ENCODE data around the gene PLA2G4E.

Gene PLA2G4E, protein sequence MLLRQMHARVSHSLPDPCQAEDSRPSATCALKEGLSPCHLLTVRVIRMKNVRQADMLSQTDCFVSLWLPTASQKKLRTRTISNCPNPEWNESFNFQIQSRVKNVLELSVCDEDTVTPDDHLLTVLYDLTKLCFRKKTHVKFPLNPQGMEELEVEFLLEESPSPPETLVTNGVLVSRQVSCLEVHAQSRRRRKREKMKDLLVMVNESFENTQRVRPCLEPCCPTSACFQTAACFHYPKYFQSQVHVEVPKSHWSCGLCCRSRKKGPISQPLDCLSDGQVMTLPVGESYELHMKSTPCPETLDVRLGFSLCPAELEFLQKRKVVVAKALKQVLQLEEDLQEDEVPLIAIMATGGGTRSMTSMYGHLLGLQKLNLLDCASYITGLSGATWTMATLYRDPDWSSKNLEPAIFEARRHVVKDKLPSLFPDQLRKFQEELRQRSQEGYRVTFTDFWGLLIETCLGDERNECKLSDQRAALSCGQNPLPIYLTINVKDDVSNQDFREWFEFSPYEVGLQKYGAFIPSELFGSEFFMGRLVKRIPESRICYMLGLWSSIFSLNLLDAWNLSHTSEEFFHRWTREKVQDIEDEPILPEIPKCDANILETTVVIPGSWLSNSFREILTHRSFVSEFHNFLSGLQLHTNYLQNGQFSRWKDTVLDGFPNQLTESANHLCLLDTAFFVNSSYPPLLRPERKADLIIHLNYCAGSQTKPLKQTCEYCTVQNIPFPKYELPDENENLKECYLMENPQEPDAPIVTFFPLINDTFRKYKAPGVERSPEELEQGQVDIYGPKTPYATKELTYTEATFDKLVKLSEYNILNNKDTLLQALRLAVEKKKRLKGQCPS

DNA sequence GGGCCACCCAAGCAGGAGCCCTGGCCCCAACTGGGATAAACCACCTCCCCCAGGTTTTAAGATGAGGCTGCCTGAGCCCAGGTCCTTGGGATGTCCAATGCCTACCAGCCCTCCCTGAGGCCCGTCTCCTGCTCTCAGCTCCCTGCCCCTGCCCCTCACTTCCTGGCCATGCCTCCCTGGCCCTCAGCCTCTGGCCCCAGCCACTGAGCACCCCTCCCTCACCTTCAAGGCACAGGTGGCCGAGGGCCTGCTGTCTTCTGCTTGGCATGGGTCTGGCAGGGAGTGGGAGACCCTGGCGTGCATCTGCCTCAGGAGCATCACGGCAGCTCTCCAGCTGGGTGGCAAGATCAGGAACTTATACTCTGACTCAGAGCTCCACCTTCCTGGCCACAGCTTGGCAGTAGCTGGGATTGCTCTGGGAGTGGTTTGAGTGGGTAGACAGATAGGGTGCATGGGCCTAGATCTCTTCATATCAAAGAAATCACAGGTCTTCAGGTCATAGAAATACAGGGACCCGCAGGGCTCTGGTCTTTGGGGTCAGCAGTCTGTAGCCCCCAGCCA, at the start of gene PLA2G4E:
TSS of gene PLA2G4E (minus strand) at position 330 of the 561 bp plus-strand sequence. CDS start at position 318, 12 bp downstream.
- no peak for DNase-seq (ENCODE audit: low spot score)

DNA sequence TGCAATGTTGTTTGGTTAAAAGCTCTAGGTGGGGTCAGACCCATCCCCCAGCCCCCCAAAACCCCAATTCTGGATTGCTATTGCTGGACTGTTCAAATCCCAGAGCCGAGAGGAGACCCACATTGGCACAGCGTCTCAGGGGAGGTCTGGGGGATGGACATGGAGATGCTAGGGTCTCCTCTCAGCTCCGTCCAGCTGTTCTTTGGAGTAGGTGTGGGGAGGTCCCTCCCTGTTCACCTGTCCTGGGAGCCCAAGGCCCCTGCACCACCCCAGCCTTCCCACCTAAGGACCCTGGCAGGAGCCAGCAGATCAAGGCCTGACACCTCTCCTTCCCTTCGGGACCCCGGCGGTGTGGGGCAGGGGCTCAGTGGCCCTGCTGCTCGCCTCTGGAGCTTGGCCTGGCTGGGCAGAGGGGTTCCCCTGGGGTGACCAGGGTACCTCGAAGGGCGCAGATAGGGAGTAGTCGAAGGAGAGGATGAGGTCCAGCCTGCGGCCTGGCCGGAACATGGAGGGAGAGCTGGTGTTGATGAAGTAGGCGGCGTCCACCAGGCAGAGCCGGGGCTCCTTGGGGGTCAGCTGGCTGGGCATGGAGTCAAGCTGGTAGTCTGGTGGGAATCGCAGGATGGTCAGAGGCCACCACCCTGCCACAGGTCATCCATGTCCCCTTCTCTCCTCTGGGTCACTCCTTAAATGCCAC, 49.6 kb upstream of the PLA2G4E start:
- DNase-seq (ENCODE audit: low spot score), result no peak

DNA sequence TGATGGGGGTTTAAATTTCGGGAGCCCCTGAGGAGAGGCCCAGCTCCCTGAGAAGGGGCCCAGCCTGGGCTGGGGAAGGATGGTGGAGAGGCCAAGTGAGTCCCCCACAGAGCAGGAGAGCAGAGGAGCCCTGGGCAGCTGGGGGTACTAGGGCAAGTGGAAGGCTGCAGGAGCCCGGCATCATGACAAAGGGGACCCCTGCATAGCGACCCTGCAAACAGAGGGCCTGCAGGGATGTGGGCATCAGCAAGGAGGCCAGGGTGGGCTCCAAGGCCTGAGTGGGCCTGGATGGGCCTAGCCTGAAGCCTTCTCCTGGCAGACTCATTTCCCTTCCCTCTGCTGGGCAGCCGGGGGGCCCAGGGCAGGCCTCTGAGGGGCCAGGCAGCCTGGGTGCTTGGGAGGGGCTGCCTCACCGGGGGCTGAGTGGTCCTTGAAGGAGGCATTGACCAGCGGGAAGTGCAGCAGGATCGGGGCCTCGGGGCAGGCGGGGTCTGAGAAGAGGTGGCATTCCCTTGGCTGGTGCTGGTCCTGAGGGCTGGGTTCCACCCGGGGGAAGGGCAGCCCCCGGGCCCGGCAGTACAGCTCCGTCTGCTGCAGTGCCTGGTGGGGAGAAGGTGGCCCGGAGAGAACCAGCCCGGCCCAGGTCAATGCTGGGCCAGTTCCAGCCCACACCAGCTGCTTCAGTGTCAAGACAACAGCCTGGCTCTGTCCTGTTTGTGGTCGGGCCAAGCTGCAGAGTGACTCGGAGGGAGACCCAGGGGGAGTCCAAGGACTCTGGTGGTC, 48.8 kb upstream of the PLA2G4E start:
- DNase-seq (ENCODE audit: low spot score), result no peak

DNA sequence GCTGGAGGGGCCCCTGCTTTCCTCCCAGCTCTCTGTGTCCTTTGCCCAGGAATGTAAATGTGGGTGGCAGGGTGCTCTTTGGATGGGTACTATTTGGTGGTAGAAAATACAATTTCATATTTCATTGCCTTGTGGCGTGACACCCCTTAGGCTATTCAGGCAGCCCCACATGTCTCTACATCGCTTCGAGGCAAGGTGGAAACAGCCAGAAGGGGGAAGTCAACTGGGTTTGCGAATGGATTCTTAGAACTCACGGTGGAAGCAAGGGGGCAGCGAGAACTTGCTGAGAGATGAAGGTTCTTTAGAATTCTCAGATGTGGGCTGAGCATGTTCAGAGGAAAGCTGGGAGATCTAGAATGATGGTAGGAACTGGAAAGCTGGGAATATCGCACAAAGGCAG, 48.2 kb upstream of the PLA2G4E start:
- no peak for DNase-seq (ENCODE audit: low spot score)

DNA sequence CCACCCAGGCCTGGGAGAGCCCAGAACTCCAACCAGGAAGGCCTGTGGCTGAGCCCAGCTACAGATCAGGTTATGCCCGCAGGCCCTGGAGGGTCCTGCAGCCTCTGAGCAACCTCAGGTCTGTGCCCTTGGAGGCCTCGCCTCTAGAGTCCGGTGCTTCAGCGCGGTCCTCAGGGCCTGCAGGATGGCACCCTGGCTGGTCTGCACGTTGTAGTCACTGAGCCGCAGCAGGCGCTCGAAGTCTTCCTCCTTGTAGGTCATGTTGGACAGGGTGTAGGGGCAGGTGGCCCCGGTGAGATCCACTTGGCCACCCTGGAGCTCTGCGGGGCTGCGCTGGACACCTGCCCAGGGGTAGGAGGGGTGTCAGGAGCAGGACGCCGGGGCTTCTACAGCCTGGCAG, 47.8 kb upstream of the PLA2G4E start:
- no peak for DNase-seq (ENCODE audit: low spot score)

DNA sequence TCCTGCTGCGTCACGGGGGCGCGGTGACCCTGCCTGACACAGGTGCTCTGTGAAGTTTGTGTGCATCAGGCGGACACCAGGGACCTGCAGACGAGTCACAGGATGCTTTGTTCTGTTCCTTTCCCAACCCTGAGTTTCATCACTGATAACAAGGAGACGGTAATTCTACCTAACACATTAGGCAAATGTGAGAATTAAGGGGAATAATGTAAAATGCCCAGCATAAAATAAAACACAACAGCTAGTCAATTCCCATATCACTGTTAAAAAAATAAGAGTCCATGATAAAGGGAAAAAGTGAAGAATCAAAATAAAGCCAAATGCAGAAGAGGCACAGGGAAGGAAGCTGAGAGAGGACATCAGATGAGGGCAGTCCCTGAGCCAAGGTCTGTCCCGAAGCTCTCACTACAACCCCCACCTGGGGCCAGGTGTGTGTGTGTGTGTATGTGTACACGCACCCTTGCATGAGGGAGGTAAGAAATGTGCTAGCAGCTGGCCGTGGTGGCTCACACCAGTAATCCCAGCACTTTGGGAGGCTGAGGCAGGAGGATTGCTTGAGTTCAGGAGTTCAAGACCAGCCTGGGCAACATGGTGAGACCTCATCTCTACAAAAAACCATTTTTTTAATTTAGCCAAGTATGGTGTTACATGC, 46.0 kb upstream of the PLA2G4E start:
- DNase-seq (ENCODE audit: low spot score), result no peak

DNA sequence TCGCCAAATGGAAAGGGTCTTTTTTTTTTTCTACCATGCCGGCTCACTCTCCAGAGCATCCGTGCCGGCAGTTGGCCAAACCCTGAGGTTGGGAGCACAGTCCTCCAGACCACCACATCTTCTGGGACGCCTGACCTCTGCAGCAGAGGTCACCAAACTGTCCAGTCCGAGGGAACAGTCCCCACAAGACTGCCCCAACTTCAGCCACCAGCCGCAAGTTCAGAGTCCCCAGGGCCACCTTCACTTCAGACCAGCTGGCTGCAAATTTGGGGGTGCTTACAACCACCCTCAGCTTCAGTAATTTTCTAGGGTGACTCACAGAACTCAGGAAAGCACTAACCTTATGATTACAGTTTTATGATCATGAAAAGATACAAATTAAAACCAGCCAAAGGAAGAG, 44.6 kb upstream of the PLA2G4E start:
- no peak for DNase-seq (ENCODE audit: low spot score)

DNA sequence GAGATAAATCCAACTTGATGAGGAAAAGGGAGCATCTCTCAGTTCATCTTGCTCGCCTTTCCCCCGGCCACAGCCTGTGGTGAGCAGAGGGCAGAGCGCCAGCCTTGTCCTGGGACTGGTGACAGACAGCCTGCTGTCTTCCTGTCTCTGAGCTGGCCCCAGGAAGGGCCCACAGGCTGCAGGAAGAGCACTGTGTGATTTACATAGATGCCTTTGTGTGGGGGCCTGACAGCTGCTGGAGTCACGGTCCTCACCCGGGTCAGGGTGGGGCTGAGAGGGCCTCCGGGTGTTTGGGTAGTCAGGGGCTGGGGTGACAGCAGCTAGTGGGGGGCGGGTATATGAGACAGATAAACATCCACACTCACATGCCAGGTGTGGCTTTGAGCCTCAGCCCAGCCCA, 44.2 kb upstream of the PLA2G4E start:
- DNase-seq (ENCODE audit: low spot score), result no peak

DNA sequence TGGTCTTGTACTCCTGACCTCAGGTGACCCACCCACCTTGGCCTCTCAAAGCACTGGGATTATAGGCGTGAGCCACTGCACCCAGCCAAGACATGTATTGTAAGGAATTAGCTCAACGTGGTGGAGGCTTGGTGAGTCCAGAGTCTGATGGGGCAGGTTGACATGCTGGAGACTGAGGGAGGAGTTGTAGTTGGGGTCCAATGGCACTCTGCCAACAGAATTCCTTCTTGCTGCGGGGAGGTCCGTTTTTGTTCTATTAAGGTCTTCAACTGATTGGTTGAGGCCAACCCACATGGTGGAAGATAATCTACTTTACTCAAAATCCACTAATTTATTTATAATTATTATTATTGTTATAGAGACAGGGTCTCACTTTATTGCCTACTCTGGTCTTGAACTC, 43.4 kb upstream of the PLA2G4E start:
- no peak for DNase-seq (ENCODE audit: low spot score)

DNA sequence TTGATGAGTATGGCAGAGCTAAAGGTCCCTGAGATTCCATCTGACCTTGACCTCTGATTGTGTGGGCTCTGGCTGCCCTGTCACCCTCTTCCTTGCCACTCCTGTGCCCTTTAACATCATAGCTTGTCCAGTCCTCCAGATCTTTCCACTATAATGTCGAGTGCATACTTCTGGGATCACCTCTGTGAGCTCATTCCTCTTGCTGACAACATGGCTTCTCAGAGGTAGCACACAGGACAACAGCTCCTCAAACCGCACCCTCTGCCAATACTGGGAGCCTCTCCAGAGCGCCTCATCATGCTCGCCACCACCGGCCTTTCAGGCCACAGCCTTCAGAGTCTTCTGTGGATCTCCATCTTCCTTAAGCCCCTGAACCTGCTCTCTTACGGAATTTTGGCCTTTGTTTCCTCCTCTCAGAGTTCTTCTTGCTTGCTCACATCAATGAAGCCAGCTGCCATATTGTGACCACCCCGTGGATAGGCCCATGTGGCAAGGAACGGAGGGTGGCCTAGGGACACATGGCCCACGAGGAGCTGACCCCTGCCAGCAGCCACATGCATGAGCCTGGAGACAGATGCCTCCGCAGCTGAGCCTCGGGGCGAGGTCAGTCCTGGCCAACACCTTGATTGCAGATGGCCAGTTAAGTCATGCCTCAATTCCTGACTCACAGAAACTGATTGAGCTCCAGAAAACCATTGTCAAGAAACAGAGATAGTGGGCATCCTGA, 42.4 kb upstream of the PLA2G4E start:
- DNase-seq (ENCODE audit: low spot score), result no peak

DNA sequence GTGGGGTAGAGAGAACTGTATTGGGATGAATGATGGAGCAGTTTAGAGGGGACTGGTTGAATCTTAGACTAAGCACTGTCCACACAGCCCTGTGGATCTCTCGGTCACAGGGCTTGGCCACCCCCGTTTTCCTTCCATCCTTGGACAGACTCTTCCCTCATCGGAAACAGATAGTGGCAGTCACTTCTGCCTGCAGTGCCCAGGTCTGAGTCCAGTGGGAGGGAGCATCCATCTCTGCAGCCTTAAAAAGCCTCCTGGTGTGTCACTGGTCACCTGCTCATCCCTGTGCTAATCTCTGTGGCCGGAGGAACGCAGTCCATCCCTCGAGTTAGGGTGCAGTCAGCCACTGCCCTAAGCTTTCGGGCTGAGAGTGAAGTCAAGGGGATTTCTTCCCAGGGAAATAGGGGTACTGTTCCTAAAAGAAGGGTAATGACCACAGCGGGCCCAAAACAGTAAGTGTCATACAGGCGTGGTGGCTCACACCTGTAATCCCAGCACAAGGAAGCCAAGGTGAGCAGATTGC, 41.5 kb upstream of the PLA2G4E start:
- no peak for DNase-seq (ENCODE audit: low spot score)

DNA sequence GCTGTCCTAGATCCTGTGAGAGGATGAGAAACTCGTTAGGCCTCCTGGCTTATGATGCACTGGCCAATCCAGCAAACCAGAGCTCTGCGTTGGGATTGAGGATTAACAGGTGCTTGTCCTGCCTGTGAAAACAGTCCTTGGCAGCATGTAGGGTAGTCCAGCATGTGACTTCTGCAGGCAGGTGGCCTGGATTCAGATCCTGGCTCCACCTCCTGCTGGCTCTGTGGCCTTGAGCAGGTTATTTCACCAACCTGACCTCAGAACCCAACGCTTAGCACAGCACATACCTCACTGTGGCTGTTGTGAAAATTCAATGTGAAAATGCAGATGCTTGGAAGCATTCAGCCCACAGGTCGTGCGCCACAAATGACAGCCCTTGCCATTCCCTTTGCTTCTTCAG, 40.0 kb upstream of the PLA2G4E start:
- no peak for DNase-seq (ENCODE audit: low spot score)

DNA sequence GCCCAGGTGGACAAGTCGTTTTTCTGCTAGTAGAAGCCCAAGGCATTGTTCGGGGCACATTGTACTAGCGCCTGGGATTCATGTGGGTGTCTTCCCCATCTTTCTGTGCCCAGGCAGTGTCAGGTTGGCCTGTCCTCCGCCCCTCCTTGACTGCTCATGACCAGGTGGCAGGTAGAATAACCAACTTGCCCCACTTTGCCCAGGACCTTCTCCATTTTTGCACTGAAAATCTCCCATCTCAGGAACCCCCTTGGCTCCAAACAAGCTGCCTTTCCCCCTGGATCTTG, 39.6 kb upstream of the PLA2G4E start:
- DNase-seq (ENCODE audit: low spot score), result no peak

DNA sequence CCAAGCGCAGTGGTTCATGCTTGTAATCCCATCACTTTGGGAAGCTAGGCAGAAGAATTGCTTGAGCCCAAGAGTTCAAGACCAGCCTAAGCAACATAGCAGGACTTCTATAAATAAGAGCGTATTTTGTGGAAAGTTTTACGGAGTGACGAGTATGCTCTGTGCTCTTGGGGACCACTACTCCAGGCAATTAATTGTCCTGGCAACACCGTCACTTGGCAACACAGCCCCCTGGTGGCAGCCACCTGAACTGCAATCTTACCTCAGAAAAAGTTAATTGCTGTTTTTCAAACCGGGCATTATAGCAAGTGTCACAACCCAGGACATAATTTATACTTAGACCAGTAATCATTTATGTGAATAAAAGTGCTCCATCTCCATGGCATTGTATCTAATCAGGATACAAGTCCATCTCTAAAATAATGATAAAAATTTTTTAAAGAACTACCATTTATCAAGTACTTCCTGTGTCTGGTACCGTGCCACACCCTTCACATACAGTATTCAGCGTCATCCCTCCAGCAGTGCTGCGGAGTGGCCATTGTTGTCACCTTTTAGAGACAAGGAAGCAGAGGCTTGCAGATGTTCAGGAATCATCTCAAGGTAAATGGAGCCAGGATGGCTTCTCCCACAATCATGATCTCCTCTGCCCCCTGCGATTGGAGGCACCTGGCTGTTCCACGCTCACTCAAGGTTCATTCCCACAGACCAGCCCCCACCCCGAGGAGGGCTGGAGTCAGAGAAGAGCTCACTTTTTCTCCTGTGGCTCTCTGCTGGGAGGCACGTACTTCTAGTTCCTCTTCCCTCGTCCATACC, 39.0 kb upstream of the PLA2G4E start:
- peak; percentile 54 for DNase-seq (ENCODE audit: low spot score)

DNA sequence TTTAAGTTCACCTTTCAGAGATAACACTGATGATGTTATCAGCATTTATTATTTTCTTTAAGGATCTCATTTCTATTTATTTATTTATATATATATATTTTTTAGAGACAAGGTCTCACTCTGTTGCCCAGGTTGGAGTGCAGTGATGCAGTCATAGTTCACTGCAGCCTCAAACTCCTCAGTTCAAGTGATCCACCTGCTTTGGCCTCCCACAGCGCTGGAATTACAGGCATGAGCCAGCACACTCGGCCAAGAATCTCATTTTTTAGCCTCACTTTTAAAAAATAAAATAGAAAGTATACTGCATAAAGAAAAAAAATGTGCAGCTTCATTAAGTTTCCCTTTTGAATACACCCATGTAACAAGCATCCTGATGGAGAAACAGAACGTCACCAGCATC, 37.9 kb upstream of the PLA2G4E start:
- no peak for DNase-seq (ENCODE audit: low spot score)

DNA sequence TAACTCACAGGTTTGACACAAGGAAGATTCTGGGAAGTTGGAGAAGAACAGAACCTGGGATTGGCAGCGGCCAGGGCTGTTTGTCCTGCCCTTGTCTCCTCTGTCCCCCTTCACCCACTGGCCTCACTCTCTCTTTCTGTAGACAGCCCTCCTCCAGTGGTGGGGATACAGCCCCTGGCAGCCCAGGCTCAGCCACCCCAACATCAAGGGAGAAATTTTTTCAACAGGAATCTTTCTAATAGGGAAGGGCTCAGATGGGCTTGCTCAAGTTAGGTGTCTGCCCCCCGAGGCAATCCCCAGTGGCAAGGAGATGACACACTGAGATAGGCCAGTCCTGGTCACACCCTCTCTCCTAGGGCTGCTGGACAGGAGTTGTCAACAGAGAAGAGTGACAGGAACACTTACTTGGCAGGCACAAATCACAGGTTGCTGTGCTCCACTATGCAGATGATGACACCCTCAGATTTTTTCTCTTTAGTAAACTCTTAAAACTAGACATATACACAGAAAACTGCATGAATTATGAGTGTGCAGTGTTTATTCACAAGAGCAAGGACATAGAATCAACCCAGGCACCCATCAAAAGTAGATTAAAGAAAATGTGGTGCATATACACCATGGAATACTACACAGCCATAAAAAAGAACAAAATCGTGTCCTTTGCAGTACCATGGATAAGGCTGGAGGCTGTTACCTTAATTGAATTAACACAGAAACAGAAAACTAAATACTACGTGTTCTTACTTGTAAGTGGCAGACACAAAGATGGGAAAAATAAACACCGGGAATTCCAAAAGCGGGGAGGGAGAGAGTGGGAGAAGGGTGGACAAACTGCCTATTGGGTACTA, 37.2 kb upstream of the PLA2G4E start:
- no peak for DNase-seq (ENCODE audit: low spot score)

DNA sequence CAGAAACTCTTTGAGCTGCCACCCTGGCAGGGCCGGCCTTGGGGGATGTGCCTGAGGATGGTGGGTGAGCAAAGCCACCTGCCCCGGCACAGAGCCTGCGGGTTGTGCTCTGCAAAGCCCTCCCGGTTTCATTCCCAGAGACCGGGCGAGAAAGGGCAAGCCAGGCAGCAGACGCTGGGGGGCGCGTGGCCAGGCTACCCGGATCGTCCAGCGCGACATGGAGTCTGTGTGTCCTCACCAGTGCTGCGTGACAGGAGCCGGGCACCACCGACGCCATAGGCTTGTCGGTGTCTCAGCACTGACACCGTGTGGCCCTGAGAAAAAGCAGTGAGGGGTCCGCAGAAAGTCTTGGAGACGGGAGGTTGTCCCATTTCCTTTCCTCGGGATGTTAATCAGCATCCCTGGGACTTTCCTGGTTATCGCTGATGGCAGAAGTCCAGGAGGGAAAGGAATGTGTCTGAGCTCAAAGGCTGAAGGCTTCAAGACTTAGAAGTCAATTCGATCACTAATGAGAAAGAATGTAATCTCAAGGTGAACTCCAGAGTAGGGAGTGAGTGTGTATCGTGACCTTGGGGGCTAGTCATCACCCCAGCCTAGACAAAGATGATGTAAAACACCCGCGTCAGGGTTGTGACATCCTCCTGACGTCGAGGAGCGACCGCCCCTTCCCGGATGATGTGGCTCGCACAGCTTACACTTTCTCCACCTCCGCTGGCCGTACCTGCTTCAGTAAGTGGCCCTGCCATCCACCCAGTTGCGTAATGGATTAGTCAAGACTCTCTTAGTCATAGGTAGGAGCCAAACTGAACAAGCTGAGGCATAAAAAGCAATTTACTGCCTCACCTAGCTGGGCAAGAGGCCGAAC, 36.3 kb upstream of the PLA2G4E start:
- DNase-seq (ENCODE audit: low spot score), result peak; percentile 22

DNA sequence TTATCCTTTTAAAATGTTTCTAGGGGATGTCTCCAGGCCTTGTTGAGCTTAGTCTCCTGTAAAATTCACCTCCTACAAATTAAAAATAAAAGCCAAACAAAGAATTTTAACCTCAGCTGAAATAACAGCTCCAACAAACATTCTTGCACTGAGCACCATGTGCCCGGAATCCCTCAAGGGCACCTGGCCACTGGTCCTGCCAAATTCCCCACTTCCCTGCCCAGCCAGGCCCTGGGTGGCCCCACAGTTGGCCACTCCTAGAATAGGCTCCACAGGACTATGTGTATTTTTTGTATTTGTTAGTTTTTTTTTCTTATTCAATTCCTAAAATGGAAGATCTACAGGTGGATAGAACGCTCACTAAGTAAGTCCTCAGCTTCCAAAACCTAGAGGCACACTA, 33.1 kb upstream of the PLA2G4E start:
- no peak for DNase-seq (ENCODE audit: low spot score)
